HCT116 (cell line): Measurements from ENCODE around the gene C6orf62.

Experiments
- CTCF ChIP-seq, 3 experiments: fragments of 200-600 bp in 1 of 3; sonication (generic) in 1 of 3; IDR thresholded peaks in 2 of 3; conservative IDR thresholded peaks in 1 of 3; 2 replicates each; pipeline ENCODE4 v1.5.1; 2012 to 2017; ENCODE audit warnings: low read depth in 2 of 3, low read length in 2 of 3, antibody characterized with exemption in 1 of 3, borderline replicate concordance in 1 of 3, control low read depth in 1 of 3, mild to moderate bottlenecking in 1 of 3, mixed read lengths in 1 of 3, mixed run types in 1 of 3, moderate library complexity in 1 of 3; ENCODE audit not compliant: insufficient read depth in 1 of 3
- ELF1 ChIP-seq: IDR thresholded peaks from 2 replicates; pipeline ENCODE4 v1.6.1; 2012; ENCODE audit warnings: low read depth, borderline replicate concordance
- EZH2 ChIP-seq: fragments of 200-600 bp; sonication (generic); IDR thresholded peaks from 2 replicates; pipeline ENCODE4 v1.6.1; 2017; ENCODE audit warnings: antibody characterized with exemption, mixed run types
- EZH2phosphoT487 ChIP-seq: fragments of 200-600 bp; IDR thresholded peaks from 2 replicates; pipeline ENCODE4 v1.6.1; 2018; ENCODE audit warnings: antibody characterized with exemption, borderline replicate concordance
- FOSL1 ChIP-seq: IDR thresholded peaks from 2 replicates; pipeline ENCODE4 v1.6.1; 2012; ENCODE audit warnings: low read depth
- POLR2A ChIP-seq: IDR thresholded peaks from 2 replicates; pipeline ENCODE4 v1.7.0; 2011; ENCODE audit warnings: borderline replicate concordance; ENCODE audit not compliant: insufficient read depth, insufficient read length; ENCODE audit errors: extremely low read depth
- POLR2AphosphoS5 ChIP-seq: IDR thresholded peaks from 2 replicates; pipeline ENCODE4 v1.6.1; 2011; ENCODE audit warnings: mild to moderate bottlenecking, low read depth, low read length, moderate library complexity
- REST ChIP-seq: IDR thresholded peaks from 2 replicates; pipeline ENCODE4 v1.6.1; 2012; ENCODE audit warnings: low read depth
- SIN3A ChIP-seq: IDR thresholded peaks from 2 replicates; pipeline ENCODE4 v1.6.1; 2012; ENCODE audit warnings: low read depth
- YY1 ChIP-seq: IDR thresholded peaks from 2 replicates; pipeline ENCODE4 v1.6.1; 2011; ENCODE audit warnings: low read length, low read depth, moderate library complexity, mild to moderate bottlenecking; ENCODE audit not compliant: insufficient replicate concordance; ENCODE audit errors: extremely low read depth
- TF ChIP-seq, protein P1 (sequence below): IDR thresholded peaks from 2 replicates; pipeline ENCODE4 v1.6.1; 2011; ENCODE audit warnings: mild to moderate bottlenecking, low read length, moderate library complexity; ENCODE audit not compliant: insufficient replicate concordance; ENCODE audit errors: extremely low read depth

GRCh38 chr6:24686408-24686807 is 32.5 kb downstream of the C6orf62 start:
- TF ChIP-seq FOSL1 (no peak), YY1 (no peak), EZH2 (no peak), POLR2A (no peak), ELF1 (no peak), CTCF (IDR thresholded peaks at IDR 0.05 in 2 of 3, conservative IDR thresholded peaks at IDR 0.05 in 1 of 3; ENCODE audit: borderline replicate concordance in 1 of 3, insufficient read depth in 1 of 3, low read depth in 2 of 3, low read length in 2 of 3) (no peak), REST (no peak), EZH2phosphoT487 (no peak), SIN3A (no peak), POLR2AphosphoS5 (no peak)
- TF ChIP-seq, protein P1, sequence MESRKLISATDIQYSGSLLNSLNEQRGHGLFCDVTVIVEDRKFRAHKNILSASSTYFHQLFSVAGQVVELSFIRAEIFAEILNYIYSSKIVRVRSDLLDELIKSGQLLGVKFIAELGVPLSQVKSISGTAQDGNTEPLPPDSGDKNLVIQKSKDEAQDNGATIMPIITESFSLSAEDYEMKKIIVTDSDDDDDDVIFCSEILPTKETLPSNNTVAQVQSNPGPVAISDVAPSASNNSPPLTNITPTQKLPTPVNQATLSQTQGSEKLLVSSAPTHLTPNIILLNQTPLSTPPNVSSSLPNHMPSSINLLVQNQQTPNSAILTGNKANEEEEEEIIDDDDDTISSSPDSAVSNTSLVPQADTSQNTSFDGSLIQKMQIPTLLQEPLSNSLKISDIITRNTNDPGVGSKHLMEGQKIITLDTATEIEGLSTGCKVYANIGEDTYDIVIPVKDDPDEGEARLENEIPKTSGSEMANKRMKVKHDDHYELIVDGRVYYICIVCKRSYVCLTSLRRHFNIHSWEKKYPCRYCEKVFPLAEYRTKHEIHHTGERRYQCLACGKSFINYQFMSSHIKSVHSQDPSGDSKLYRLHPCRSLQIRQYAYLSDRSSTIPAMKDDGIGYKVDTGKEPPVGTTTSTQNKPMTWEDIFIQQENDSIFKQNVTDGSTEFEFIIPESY: no peak
